ENCODE results near the gene TFAP2E.

- no peak for TF ChIP-seq CTCF (IDR thresholded peaks at IDR 0.05)
- peak in 1 of 4 donors; percentile 7 for TF ChIP-seq POLR2AphosphoS5 (IDR thresholded peaks at IDR 0.05)
- TF ChIP-seq POLR2A (IDR thresholded peaks at IDR 0.05), result no peak
Observed at GRCh38 chr1:35637401-35637809, 64.3 kb downstream of the TFAP2E start.

Measured in sigmoid colon (tissue), 4 donors.